Ramos (cell line): Measurements from ENCODE around the gene ARHGEF3.
"Not testable (repeated sequence)": the region's sequence is repeated elsewhere in the genome, so short reads cannot be mapped to it uniquely, and the experiment has no call there.

ENCODE experiments used
- in situ Hi-C: fragments of 300-500 bp; cut with MboI; formaldehyde crosslinking; loops from one replicate; pipeline ENCODE4 v1.14.3; 2022; ENCODE audit warnings: low sequenced_read_pairs; ENCODE audit not compliant: unreplicated experiment

The ARHGEF3 gene

GRCh38 chr3:56751056-56751707 lies 50.6 kb downstream of the ARHGEF3 start:
- in situ Hi-C loops: no loop called here

- in situ Hi-C loops: no loop called here
These were observed 53.0 kb downstream of the ARHGEF3 start for GRCh38 chr3:56748663-56749231.

DNA sequence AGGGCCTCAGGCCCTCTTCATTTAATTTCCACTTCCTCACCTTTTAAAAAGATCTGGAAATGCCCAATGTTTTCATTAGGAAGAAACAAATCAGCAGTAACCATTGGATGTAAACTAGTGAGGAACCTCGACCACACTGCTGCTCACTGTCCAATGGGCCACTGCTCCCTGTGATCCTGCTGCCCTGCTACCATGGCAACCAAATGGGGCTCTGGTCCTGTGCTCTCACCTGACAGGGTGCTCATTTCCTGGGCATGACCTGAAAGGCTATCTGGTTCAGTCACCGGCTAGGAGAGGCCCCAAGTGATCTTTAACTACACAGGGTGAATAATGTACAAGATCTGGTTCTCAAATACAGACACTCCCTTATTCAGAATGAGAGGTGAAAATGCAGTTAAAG lies 54.6 kb downstream of the ARHGEF3 start:
- in situ Hi-C loops: no loop called here

DNA sequence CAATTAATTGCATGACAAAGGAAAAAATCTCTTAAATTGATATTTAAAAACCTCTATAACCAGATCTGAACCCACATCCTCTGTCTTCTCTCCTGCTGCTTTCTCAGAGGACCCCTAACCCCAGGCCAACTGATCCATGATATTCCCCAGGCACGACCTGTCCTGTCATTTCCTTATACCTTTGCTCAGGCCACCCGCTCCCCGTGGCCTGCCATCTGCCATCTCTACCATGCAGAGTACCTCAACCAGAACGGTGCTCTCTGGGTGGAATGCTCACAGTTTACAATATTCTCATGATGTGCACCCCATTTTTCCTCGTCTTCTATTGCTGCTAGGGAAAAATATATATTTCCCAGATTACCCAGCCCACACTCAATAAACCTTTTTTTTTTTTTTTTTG lies 57.7 kb downstream of the ARHGEF3 start:
- in situ Hi-C loops: no loop called here

GRCh38 chr3:56742887-56743286 lies 58.9 kb downstream of the ARHGEF3 start:
- in situ Hi-C loops: no loop called here

DNA sequence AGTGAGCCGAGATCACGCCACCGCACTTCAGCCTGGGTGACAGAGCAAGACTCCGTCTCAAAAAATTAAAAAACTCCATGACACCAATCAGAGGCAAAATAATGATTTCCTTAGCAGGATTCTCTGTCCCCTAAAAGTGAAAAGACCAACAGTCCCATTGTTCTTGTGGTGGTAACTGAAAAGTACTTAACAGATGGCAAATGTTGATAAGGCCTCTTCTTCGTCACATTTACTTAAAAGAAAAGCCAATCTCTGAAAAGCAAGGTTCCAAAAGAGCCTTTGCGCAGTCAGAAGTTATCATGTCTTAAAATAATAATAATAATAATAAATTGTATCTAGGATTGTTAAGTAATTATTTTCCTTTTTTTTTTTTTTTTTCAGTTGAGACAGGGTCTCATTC lies 62.7 kb downstream of the ARHGEF3 start:
- in situ Hi-C loops: no loop called here

GRCh38 chr3:56737006-56737405 lies 64.7 kb downstream of the ARHGEF3 start:
- in situ Hi-C loops: no loop called here

- in situ Hi-C loops: no loop called here
These were observed 69.6 kb downstream of the ARHGEF3 start for GRCh38 chr3:56732109-56732508.

GRCh38 chr3:56725175-56725574 lies 76.6 kb downstream of the ARHGEF3 start:
- in situ Hi-C loops: no loop called here

- in situ Hi-C loops: no loop called here
These were observed 77.1 kb downstream of the ARHGEF3 start for GRCh38 chr3:56724676-56725075.

- in situ Hi-C loops: no loop called here
These were observed 80.9 kb downstream of the ARHGEF3 start for GRCh38 chr3:56720849-56721248.

DNA sequence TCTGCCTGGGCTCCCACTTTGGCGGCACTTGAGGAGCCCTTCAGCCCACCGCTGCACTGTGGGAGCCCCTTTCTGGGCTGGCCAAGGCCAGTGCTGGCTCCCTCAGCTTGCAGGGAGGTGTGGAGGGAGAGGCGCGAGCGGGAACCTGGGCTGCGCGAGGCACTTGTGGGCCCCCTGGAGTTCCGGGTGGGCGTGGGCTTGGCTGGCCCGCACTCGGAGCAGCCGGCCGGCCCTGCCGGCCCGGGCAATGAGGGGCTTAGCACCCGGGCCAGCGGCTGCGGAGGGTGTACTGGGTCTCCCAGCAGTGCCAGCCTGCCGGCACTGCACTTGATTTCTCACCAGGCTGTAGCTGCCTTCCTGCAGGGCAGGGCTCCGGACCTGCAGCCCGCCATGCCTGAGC lies 82.9 kb downstream of the ARHGEF3 start:
- in situ Hi-C loops: not testable (repeated sequence)

GRCh38 chr3:56711344-56711743 lies 90.4 kb downstream of the ARHGEF3 start:
- in situ Hi-C loops: loop anchor here (5.0 kb wide), 1 partner anchor 86 kb away; no protein-coding TSS in a partner anchor

- in situ Hi-C loops: not testable (repeated sequence)
These were observed 94.3 kb downstream of the ARHGEF3 start for GRCh38 chr3:56707412-56707811.

GRCh38 chr3:56706629-56707028 lies 95.1 kb downstream of the ARHGEF3 start:
- in situ Hi-C loops: no loop called here

DNA sequence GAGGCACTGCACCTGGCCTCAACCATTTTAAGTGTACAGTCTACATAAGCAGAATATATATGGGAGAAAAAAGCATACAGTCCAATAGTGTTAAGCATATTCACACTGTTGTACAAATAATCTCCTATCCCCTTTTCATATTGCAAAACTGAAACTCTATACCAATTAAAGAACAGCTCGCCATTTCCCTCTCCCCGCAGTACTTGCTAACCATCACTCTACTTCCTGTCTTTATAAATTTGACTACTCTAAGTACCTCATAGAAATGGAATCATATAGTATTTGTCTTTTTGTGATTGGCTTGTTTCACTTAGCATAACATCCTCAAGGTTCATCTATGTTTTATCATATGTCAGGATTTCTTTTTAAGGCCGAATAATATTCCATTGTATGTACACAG lies 97.0 kb downstream of the ARHGEF3 start:
- in situ Hi-C loops: loop anchor here (5.0 kb wide), 1 partner anchor 283 kb away; no protein-coding TSS in a partner anchor

DNA sequence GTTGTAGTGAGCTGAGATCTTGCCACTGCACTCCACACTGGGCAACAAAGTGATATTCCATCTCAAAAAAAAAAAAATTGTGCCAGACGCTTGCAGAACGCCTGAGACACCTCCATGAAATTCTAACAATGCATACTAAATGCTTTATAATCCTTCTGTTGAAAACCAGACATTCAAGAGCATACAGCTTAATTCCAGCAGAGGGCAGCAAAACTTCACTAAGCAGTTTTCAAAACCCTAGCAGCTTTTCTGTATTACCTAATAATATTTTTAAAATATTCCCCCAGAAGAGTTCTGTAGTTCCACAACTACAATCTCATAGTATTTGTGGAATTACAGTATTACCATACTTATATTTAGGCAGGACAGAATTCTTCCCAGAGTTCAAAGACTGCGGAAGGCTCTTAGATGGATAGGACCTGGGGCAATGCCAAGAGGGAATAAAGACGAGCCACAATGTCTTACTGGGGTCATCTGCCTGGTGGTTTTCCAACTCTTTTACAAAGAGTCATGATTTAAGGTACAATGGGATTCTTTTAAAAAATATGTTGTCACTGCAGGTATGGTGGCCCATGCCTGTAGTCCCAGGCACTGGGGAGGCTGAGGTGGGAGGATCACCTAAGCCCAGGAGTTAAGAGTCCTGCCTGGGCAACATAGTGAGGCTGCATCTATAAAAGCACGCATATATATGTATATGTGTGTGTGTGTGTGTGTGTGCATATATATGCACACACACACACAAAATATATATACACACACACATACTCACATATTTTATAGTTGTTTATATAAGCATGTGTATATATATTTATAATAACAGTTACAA lies 99.0 kb downstream of the ARHGEF3 start:
- in situ Hi-C loops: loop anchor here (5.0 kb wide), 1 partner anchor 285 kb away; no protein-coding TSS in a partner anchor

- in situ Hi-C loops: loop anchor here (5.0 kb wide), 1 partner anchor 287 kb away; no protein-coding TSS in a partner anchor
These were observed 101.6 kb downstream of the ARHGEF3 start for GRCh38 chr3:56700151-56700550.

DNA sequence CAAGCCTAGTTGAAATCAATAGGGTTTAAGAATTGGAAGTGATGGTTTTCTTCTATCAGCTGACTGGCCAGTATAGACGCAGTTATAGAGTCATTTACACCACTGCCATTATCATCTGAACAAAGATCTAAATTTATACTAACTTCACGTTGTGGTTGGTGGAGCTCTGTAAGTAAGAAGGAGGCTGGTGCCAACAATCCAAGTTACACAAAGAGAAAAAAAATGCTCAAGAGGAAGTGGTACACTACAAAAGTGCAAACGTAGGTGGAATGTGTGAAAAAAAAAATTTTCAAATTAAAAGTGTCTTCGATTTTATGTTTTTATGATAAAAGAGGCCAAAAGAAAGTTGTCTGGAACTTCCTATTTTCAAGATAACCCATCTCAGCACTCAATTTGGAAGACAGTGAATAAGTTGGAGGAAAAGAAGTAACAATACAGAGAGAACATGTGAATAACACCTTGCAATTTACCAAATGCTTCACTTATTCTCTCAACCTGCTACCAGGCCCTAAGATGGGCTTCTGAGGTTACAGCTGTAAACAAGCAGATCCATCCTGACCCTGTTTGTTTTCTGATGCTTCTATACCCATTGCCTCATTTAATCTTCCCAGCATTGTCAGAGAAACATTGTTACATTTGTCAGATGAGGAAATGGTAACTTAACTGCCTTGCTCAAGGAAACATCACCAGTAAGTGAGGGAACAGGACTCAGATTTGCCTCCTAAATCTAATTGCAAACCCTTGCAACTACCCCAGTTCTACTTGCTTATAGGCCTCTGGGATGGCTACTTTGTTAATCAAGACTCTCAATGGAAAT lies 106.7 kb downstream of the ARHGEF3 start:
- in situ Hi-C loops: no loop called here

DNA sequence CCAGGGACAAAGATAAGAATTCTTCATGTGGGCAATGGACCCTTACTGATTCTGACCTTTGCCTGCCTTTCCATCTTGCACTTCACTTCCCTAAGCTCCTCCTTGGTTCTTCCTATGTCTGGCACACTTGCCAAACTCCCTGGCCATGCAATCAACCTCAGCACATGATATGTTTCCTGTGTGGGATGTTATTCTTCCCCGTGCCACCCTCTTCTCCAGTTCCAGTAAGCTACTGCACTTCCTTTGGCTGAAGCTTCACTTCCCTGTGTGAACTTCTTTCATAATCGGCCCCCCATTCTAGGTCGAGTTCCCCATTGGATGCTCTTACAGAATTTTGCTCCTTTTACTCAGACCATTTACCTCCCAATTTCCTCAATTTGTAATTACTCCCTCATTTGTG lies 108.0 kb downstream of the ARHGEF3 start:
- in situ Hi-C loops: no loop called here
